Activated CD4-positive, alpha-beta T cell treated with anti-CD3 and anti-CD28 coated beads, Interleukin-2, amount 10 ng/mL, durations not matched to agents 7 days and 5 days (primary cell): Measurements from ENCODE around the gene NRP1. TPM values are rescaled to one million over a fixed set of nuclear protein-coding genes. Genes with fewer than 3 reads are reported as not detected.

ENCODE experiments used
- CTCF ChIA-PET: fragments of 350-600 bp; sonication (Branson Sonifier 250); formaldehyde crosslinking; loops from one replicate; lab custom pipeline; 2021; ENCODE audit warnings: antibody characterized with exemption; lab: Charles Lee
- POLR2A ChIA-PET: fragments of 350-600 bp; sonication (Branson Sonifier 250); formaldehyde crosslinking; loops from one replicate; lab custom pipeline; 2021; ENCODE audit warnings: antibody characterized with exemption; lab: Charles Lee
- DNase-seq: peaks from one replicate; pipeline ENCODE4 v3.0.0-alpha.2; 2020
- H3K27ac Mint-ChIP-seq: one replicate; pipeline ENCODE4 v1.8.0; 2021; ENCODE audit warnings: mild to moderate bottlenecking, moderate library complexity, mixed read lengths
- H3K27me3 Mint-ChIP-seq: one replicate; pipeline ENCODE4 v1.8.0; 2021; ENCODE audit warnings: mixed read lengths
- H3K36me3 Mint-ChIP-seq: one replicate; pipeline ENCODE4 v1.8.0; 2021; ENCODE audit warnings: low read depth, mixed read lengths
- H3K4me1 Mint-ChIP-seq: one replicate; pipeline ENCODE4 v1.8.0; 2021; ENCODE audit warnings: mixed read lengths
- H3K4me3 Mint-ChIP-seq: one replicate; pipeline ENCODE4 v1.8.0; 2021; ENCODE audit warnings: mild to moderate bottlenecking, moderate library complexity, mixed read lengths
- H3K9me3 Mint-ChIP-seq: one replicate; pipeline ENCODE4 v1.8.0; 2021; ENCODE audit warnings: mixed read lengths
- total RNA-seq, 2 experiments: library from RNA; stranded (reverse); gene quantifications; one replicate each; pipeline ENCODE4 v1.2.3, GENCODE V29; 2021

Gene NRP1
- total RNA-seq, 2 experiments from 2014 or later, result 0.40 TPM

DNA sequence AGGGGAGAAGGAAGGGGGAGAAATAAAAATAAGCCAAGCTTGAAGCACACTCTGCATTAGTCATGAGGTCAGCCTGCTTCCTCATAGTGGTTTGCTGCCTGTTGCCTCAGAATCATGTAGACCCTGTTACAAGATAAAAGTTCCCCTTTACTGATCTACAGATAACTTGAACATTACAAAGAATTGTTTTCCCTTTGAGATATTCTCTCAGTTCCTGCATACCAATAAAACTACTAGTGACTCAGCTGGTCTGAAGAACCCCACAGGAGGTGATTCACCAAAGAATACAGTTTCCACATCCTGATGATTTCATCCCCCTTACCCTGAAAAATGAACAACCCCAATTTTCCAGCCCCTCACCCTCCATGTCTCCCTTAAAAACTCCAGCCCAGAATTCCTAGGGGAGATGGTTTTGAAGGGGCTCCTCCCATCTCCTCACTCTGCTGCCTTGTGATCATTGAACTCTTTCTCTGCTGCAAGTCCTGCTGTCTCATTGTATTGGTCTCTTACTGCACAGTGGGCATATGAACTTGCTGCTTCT lies 31.5 kb upstream of the NRP1 start:
- CTCF ChIA-PET, result interaction anchor here (0.6 kb wide), 1 partner anchor 182 kb away, joined by 3 read pairs; no protein-coding TSS in a partner anchor
- H3K4me1 Mint-ChIP-seq, result peaks cover 13% of the 10 kb centered on the region

GRCh38 chr10:33365301-33365700 lies 30.8 kb upstream of the NRP1 start:
- no peaks in the 10 kb centered on the region for H3K36me3 Mint-ChIP-seq
- no peak for DNase-seq
- ChIA-PET CTCF (no interaction called here), POLR2A (no interaction called here)
- H3K4me1 Mint-ChIP-seq, result peaks cover 13% of the 10 kb centered on the region
- H3K9me3 Mint-ChIP-seq, result peaks cover 22% of the 10 kb centered on the region
- H3K4me3 Mint-ChIP-seq, result no peak overlapping the region
- H3K27me3 Mint-ChIP-seq, result peaks cover 5% of the 10 kb centered on the region
- H3K27ac Mint-ChIP-seq, result no peak overlapping the region

More for the DNA sequence above, 31.5 kb upstream of the NRP1 start:
- H3K27me3 Mint-ChIP-seq, result peaks cover 7% of the 10 kb centered on the region
- POLR2A ChIA-PET, result no interaction called here
- H3K36me3 Mint-ChIP-seq, result no peaks in the 10 kb centered on the region
- no peak overlapping the region for H3K27ac Mint-ChIP-seq
- DNase-seq, result no peak
- no peak overlapping the region for H3K4me3 Mint-ChIP-seq
- H3K9me3 Mint-ChIP-seq, result peaks cover 22% of the 10 kb centered on the region

DNA sequence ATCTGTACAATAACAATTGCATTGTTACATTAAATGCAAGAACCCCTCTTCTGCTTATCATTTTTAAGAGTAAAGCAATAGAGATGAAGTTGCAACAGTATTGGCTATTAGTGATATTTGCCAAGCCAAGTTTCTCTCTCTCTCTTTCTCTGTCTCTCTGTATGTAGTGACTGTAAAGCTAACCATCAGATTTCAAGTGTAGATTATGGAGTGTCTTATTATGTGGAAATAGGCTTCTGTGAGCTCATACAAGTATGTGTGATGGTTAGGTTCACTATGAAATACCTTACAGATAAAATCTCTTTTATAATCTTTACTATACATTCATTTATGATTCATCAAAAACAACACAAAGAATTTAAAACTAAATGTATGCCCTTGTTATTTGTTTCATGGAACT lies 28.6 kb upstream of the NRP1 start:
- Mint-ChIP-seq H3K27ac (no peak overlapping the region), H3K9me3 (peaks cover 20% of the 10 kb centered on the region), H3K4me1 (peaks cover 13% of the 10 kb centered on the region), H3K4me3 (no peak overlapping the region), H3K36me3 (no peaks in the 10 kb centered on the region), H3K27me3 (peaks cover 5% of the 10 kb centered on the region)
- DNase-seq, result no peak
- CTCF ChIA-PET, result no interaction called here
- POLR2A ChIA-PET, result no interaction called here

- H3K9me3 Mint-ChIP-seq, result peaks cover 6% of the 10 kb centered on the region
- ChIA-PET CTCF (interaction anchor here (0.6 to 1.5 kb wide), 2 partner anchors 12 to 892 kb away, joined by 3 to 4 read pairs; no protein-coding TSS in a partner anchor), POLR2A (interaction anchor here (0.6 kb wide), 1 partner anchor 749 kb away, joined by 3 read pairs; no protein-coding TSS in a partner anchor)
- no peak for DNase-seq
- no peaks in the 10 kb centered on the region for H3K4me1 Mint-ChIP-seq
- H3K36me3 Mint-ChIP-seq, result no peaks in the 10 kb centered on the region
- no peaks in the 10 kb centered on the region for H3K27me3 Mint-ChIP-seq
- H3K27ac Mint-ChIP-seq, result no peak overlapping the region
- H3K4me3 Mint-ChIP-seq, result no peak overlapping the region
These were observed 23.5 kb upstream of the NRP1 start for GRCh38 chr10:33358016-33358415.

GRCh38 chr10:33355274-33355673 lies 20.8 kb upstream of the NRP1 start:
- no peak overlapping the region for H3K4me3 Mint-ChIP-seq
- ChIA-PET POLR2A (no interaction called here), CTCF (no interaction called here)
- no peaks in the 10 kb centered on the region for H3K4me1 Mint-ChIP-seq
- H3K27me3 Mint-ChIP-seq, result peaks cover 9% of the 10 kb centered on the region
- H3K9me3 Mint-ChIP-seq, result no peaks in the 10 kb centered on the region
- no peak for DNase-seq
- H3K27ac Mint-ChIP-seq, result no peak overlapping the region
- no peaks in the 10 kb centered on the region for H3K36me3 Mint-ChIP-seq

- Mint-ChIP-seq H3K4me1 (no peaks in the 10 kb centered on the region), H3K36me3 (no peaks in the 10 kb centered on the region), H3K9me3 (no peaks in the 10 kb centered on the region), H3K4me3 (no peak overlapping the region), H3K27ac (no peak overlapping the region), H3K27me3 (peaks cover 14% of the 10 kb centered on the region)
- CTCF ChIA-PET, result interaction anchor here (0.8 kb wide), 1 partner anchor 23 kb away, joined by 3 read pairs; no protein-coding TSS in a partner anchor
- no peak for DNase-seq
- POLR2A ChIA-PET, result no interaction called here
These were observed 19.4 kb upstream of the NRP1 start for GRCh38 chr10:33353853-33354252.

GRCh38 chr10:33353334-33353733 lies 18.9 kb upstream of the NRP1 start:
- H3K27ac Mint-ChIP-seq, result no peak overlapping the region
- no peaks in the 10 kb centered on the region for H3K9me3 Mint-ChIP-seq
- H3K4me1 Mint-ChIP-seq, result no peaks in the 10 kb centered on the region
- H3K36me3 Mint-ChIP-seq, result no peaks in the 10 kb centered on the region
- DNase-seq, result no peak
- H3K4me3 Mint-ChIP-seq, result no peak overlapping the region
- H3K27me3 Mint-ChIP-seq, result peaks cover 17% of the 10 kb centered on the region
- POLR2A ChIA-PET, result no interaction called here
- CTCF ChIA-PET, result interaction anchor here (0.8 kb wide), 1 partner anchor 23 kb away, joined by 3 read pairs; no protein-coding TSS in a partner anchor

- Mint-ChIP-seq H3K36me3 (no peaks in the 10 kb centered on the region), H3K27ac (no peak overlapping the region), H3K4me3 (no peak overlapping the region), H3K27me3 (peaks cover 21% of the 10 kb centered on the region), H3K9me3 (no peaks in the 10 kb centered on the region), H3K4me1 (no peaks in the 10 kb centered on the region)
- CTCF ChIA-PET, result no interaction called here
- POLR2A ChIA-PET, result no interaction called here
- no peak for DNase-seq
These were observed 18.1 kb upstream of the NRP1 start for GRCh38 chr10:33352615-33353014.

- H3K36me3 Mint-ChIP-seq, result no peaks in the 10 kb centered on the region
- H3K4me3 Mint-ChIP-seq, result no peak overlapping the region
- DNase-seq, result no peak
- no peaks in the 10 kb centered on the region for H3K9me3 Mint-ChIP-seq
- CTCF ChIA-PET, result no interaction called here
- no peak overlapping the region for H3K27ac Mint-ChIP-seq
- no peaks in the 10 kb centered on the region for H3K4me1 Mint-ChIP-seq
- POLR2A ChIA-PET, result no interaction called here
- H3K27me3 Mint-ChIP-seq, result peaks cover 21% of the 10 kb centered on the region
These were observed 17.7 kb upstream of the NRP1 start for GRCh38 chr10:33352175-33352574.

DNA sequence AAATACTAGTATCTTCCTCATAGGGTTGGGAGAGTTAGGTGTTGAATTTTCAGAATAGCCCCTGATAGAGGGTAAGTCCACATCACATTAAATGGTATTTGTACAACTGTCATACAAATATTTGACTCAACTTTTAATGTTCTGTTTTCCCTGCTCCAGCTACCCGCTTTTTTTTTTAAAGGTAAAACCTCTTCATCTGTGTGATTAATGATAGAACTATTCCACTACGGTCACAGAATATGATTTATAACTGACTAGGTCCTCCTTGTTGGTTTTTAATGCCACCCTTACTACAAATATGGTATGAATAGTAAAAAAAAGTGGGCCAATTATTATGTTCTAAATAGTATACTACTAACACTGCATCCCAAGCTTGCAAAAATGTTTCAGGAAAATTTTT lies 15.6 kb upstream of the NRP1 start:
- no peak overlapping the region for H3K4me3 Mint-ChIP-seq
- H3K27ac Mint-ChIP-seq, result no peak overlapping the region
- no peak for DNase-seq
- POLR2A ChIA-PET, result no interaction called here
- H3K4me1 Mint-ChIP-seq, result no peaks in the 10 kb centered on the region
- CTCF ChIA-PET, result no interaction called here
- peaks cover 34% of the 10 kb centered on the region for H3K27me3 Mint-ChIP-seq
- no peaks in the 10 kb centered on the region for H3K9me3 Mint-ChIP-seq
- H3K36me3 Mint-ChIP-seq, result no peaks in the 10 kb centered on the region

GRCh38 chr10:33349268-33349667 lies 14.8 kb upstream of the NRP1 start:
- Mint-ChIP-seq H3K36me3 (no peaks in the 10 kb centered on the region), H3K9me3 (peaks cover 4% of the 10 kb centered on the region), H3K4me3 (no peak overlapping the region), H3K27me3 (peaks cover 34% of the 10 kb centered on the region), H3K4me1 (no peaks in the 10 kb centered on the region), H3K27ac (no peak overlapping the region)
- ChIA-PET CTCF (no interaction called here), POLR2A (no interaction called here)
- no peak for DNase-seq

- no peak overlapping the region for H3K4me3 Mint-ChIP-seq
- H3K9me3 Mint-ChIP-seq, result peaks cover 4% of the 10 kb centered on the region
- no peak overlapping the region for H3K27ac Mint-ChIP-seq
- H3K4me1 Mint-ChIP-seq, result no peaks in the 10 kb centered on the region
- ChIA-PET POLR2A (no interaction called here), CTCF (no interaction called here)
- H3K36me3 Mint-ChIP-seq, result no peaks in the 10 kb centered on the region
- peaks cover 33% of the 10 kb centered on the region for H3K27me3 Mint-ChIP-seq
- DNase-seq, result no peak
These were observed 12.7 kb upstream of the NRP1 start for GRCh38 chr10:33347211-33347610.

DNA sequence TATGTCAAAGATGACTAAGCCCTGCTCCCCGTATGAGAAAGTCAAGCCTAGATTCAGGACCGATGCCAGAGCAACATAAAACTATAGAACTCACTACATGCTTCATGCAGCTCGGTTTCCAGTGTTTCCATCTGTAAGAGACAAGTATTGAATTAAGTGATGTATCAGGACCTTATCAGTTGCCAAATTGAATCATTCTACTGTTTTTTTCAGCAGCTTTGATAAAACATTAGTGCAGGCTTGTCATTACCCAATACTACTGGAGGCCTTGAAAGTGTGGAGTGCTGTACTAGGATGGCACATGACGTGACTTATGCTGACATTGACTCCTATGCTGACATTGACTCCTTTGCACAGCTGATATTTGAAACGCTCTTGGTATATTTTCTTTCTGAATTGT lies 10.8 kb upstream of the NRP1 start:
- ChIA-PET CTCF (no interaction called here), POLR2A (no interaction called here)
- no peak overlapping the region for H3K4me3 Mint-ChIP-seq
- no peak for DNase-seq
- peaks cover 4% of the 10 kb centered on the region for H3K9me3 Mint-ChIP-seq
- peaks cover 28% of the 10 kb centered on the region for H3K27me3 Mint-ChIP-seq
- peaks cover 5% of the 10 kb centered on the region for H3K4me1 Mint-ChIP-seq
- H3K36me3 Mint-ChIP-seq, result no peaks in the 10 kb centered on the region
- no peak overlapping the region for H3K27ac Mint-ChIP-seq

GRCh38 chr10:33344676-33345075 lies 10.2 kb upstream of the NRP1 start:
- Mint-ChIP-seq H3K27me3 (peaks cover 29% of the 10 kb centered on the region), H3K4me1 (peaks cover 5% of the 10 kb centered on the region), H3K36me3 (no peaks in the 10 kb centered on the region), H3K27ac (no peak overlapping the region), H3K9me3 (peaks cover 4% of the 10 kb centered on the region), H3K4me3 (no peak overlapping the region)
- ChIA-PET POLR2A (no interaction called here), CTCF (interaction anchor here (0.9 to 1.0 kb wide), 2 partner anchors 66 to 152 kb away, joined by 3 read pairs; no protein-coding TSS in a partner anchor)
- DNase-seq, result no peak
